ENCODE results near the gene TNFAIP8L3.

Gene TNFAIP8L3

DNA sequence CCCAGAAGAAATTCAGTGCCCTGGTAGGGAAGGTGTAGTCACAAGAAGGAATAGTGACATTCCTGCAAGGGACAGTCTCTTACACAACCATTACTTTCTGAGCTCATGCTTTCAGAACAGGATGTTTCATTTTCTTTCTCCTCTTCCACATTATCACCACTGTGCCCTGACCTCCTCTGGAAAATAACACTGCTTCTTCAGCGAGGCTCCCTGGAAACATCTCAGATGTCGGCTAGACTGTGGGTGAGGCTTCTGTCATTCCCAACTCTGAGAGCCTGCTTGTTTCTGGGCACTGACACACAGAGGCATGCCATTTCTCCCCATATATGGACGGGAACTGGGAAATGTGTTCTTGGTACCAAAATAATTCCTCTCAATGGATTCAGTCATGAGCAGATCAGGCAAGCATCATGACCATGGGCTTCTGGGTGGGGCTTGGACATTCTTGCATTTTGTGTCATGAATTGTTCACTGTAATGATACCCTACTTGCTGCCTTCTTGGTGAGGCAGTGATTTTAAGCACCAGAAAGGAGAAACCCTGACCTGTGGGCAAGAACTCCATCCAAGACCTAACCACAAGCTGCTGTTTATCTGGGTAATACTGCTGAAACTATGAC, 14.3 kb upstream of the TNFAIP8L3 start:
- H3K27ac ChIP-seq, result no peak overlapping the region
- ChIA-PET POLR2A (ENCODE audit: low non-redundant PET) (no interaction called here), CTCF (no interaction called here)
- DNase-seq (ENCODE audit: low spot score), result no peak
- TF ChIP-seq CTCF (conservative IDR thresholded peaks at IDR 0.05; ENCODE audit: low read depth), result no peak

- DNase-seq (ENCODE audit: low spot score), result no peak
- TF ChIP-seq CTCF (conservative IDR thresholded peaks at IDR 0.05; ENCODE audit: low read depth), result no peak
- POLR2A ChIA-PET (ENCODE audit: low non-redundant PET), result no interaction called here
- CTCF ChIA-PET, result interaction anchor here (0.5 to 1.2 kb wide), 2 partner anchors 17 to 423 kb away, joined by 3 to 4 read pairs; no protein-coding TSS in a partner anchor
- no peak overlapping the region for H3K27ac ChIP-seq
Measured at GRCh38 chr15:51107612-51108011, 12.9 kb upstream of the TNFAIP8L3 start.

DNA sequence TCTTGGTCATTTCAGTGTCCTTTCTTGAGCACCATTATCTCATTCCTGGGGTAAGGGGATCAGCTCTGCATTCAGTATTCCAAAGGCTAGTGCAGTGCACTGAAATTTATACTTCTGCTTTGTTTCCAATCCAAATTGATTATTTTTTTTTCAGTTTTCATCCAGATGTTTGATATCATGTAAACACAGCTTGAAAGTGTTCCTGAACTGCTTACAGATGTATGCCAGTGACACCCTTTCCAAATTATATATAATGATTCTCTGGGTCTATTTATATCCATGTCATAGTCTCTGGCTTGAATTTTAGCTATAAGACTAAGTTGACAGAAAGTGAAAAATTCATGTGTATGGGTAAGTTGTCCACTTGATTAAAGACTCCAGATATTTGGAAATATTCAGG, 11.8 kb upstream of the TNFAIP8L3 start:
- DNase-seq (ENCODE audit: low spot score), result no peak
- H3K27ac ChIP-seq, result no peak overlapping the region
- CTCF ChIA-PET, result no interaction called here
- POLR2A ChIA-PET (ENCODE audit: low non-redundant PET), result no interaction called here
- TF ChIP-seq CTCF (conservative IDR thresholded peaks at IDR 0.05; ENCODE audit: low read depth), result no peak

- POLR2A ChIA-PET (ENCODE audit: low non-redundant PET), result no interaction called here
- H3K27ac ChIP-seq, result no peak overlapping the region
- CTCF ChIA-PET, result no interaction called here
- TF ChIP-seq CTCF (conservative IDR thresholded peaks at IDR 0.05; ENCODE audit: low read depth), result no peak
- DNase-seq (ENCODE audit: low spot score), result no peak
Measured at GRCh38 chr15:51105430-51106016, 10.8 kb upstream of the TNFAIP8L3 start.

- TF ChIP-seq CTCF (conservative IDR thresholded peaks at IDR 0.05; ENCODE audit: low read depth), result no peak
- CTCF ChIA-PET, result interaction anchor here (1.0 kb wide), 1 partner anchor 88 kb away, joined by 3 read pairs; no protein-coding TSS in a partner anchor
- H3K27ac ChIP-seq, result no peak overlapping the region
- POLR2A ChIA-PET (ENCODE audit: low non-redundant PET), result no interaction called here
- no peak for DNase-seq (ENCODE audit: low spot score)
Measured at GRCh38 chr15:51104512-51104911, 9.8 kb upstream of the TNFAIP8L3 start.

GRCh38 chr15:51103330-51103729, 8.6 kb upstream of the TNFAIP8L3 start:
- POLR2A ChIA-PET (ENCODE audit: low non-redundant PET), result no interaction called here
- no peak for DNase-seq (ENCODE audit: low spot score)
- CTCF ChIA-PET, result interaction anchor here (0.6 kb wide), 1 partner anchor 698 kb away, joined by 3 read pairs; no protein-coding TSS in a partner anchor
- no peak for TF ChIP-seq CTCF (conservative IDR thresholded peaks at IDR 0.05; ENCODE audit: low read depth)
- no peak overlapping the region for H3K27ac ChIP-seq
